Calu3 (cell line): ENCODE measurements around the gene TMEM120B. TPM values are rescaled to one million over a fixed set of nuclear protein-coding genes. Genes with fewer than 3 reads are reported as not detected.

ENCODE experiments used
- BruUV-seq: library from RNA; stranded (reverse); fragments of 400-500 nt; replicated peaks from 2 replicates; lab custom pipeline; 2021; lab: Mats Ljungman, UMichigan
- CTCF ChIA-PET: fragments of 300-600 bp; sonication (Branson Sonifier 250); formaldehyde crosslinking; loops from one replicate; lab custom pipeline; 2022; ENCODE audit warnings: antibody characterized with exemption; lab: Charles Lee
- DNase-seq: peaks from one replicate; pipeline ENCODE4 v3.0.0; 2022
- H3K27ac Mint-ChIP-seq: one replicate; pipeline ENCODE4 v1.8.0; 2022; ENCODE audit warnings: mixed read lengths; ENCODE audit not compliant: unreplicated experiment
- H3K27me3 Mint-ChIP-seq: one replicate; pipeline ENCODE4 v1.8.0; 2022; ENCODE audit warnings: mixed read lengths; ENCODE audit not compliant: unreplicated experiment
- H3K36me3 Mint-ChIP-seq: one replicate; pipeline ENCODE4 v1.8.0; 2022; ENCODE audit warnings: mild to moderate bottlenecking, moderate library complexity, mixed read lengths; ENCODE audit not compliant: insufficient read depth, unreplicated experiment
- H3K4me1 Mint-ChIP-seq: one replicate; pipeline ENCODE4 v1.8.0; 2022; ENCODE audit warnings: mild to moderate bottlenecking, low read depth, mixed read lengths; ENCODE audit not compliant: unreplicated experiment
- H3K4me3 Mint-ChIP-seq: one replicate; pipeline ENCODE4 v1.8.0; 2022; ENCODE audit warnings: mild to moderate bottlenecking, low read depth, moderate library complexity, mixed read lengths; ENCODE audit not compliant: unreplicated experiment
- H3K9me3 Mint-ChIP-seq: one replicate; pipeline ENCODE4 v1.8.0; 2022; ENCODE audit warnings: low read depth, mixed read lengths; ENCODE audit not compliant: unreplicated experiment
- intact Hi-C: fragments of 100-400 bp; cut with micrococcal nuclease; formaldehyde crosslinking; loops from one replicate; pipeline ENCODE4 v1.10.0; 2022; ENCODE audit not compliant: unreplicated experiment
- total RNA-seq: library from RNA; stranded (reverse); gene quantifications from 2 replicates; pipeline ENCODE4 v1.2.3, GENCODE V29; 2022
- TF ChIP-seq, protein P1 (sequence below): fragments of 200-600 bp; IDR thresholded peaks from one replicate; pipeline ENCODE4 v1.8.0; 2022; ENCODE audit warnings: antibody characterized with exemption; ENCODE audit not compliant: unreplicated experiment

Gene TMEM120B
- total RNA-seq, 1 experiment from 2014 or later: 23.2 TPM

DNA sequence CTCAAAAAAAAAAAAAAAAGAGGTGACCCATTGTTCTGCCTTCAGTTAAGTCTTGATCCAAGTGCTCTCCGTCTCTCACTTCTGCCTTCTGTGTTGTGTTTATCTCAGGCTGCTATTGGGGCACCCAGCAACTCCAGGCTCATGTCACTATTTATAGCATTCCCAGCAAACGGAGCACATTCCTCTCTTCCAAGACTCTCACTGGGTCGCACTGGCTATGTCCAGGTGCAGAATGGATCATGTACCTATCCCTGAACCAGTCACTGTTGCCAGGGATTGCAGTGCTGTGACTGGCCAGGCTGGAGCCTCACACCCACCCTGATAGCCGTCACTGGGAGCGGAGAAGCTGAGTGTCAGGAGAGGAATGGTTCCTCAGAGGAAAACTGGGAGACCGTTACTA is 49.7 kb downstream of the TMEM120B start:
- Mint-ChIP-seq H3K27ac (no peak overlapping the region), H3K27me3 (no peaks in the 10 kb centered on the region), H3K4me3 (no peak overlapping the region), H3K36me3 (peaks cover 12% of the 10 kb centered on the region), H3K4me1 (no peaks in the 10 kb centered on the region), H3K9me3 (no peaks in the 10 kb centered on the region)
- TF ChIP-seq, protein P1, sequence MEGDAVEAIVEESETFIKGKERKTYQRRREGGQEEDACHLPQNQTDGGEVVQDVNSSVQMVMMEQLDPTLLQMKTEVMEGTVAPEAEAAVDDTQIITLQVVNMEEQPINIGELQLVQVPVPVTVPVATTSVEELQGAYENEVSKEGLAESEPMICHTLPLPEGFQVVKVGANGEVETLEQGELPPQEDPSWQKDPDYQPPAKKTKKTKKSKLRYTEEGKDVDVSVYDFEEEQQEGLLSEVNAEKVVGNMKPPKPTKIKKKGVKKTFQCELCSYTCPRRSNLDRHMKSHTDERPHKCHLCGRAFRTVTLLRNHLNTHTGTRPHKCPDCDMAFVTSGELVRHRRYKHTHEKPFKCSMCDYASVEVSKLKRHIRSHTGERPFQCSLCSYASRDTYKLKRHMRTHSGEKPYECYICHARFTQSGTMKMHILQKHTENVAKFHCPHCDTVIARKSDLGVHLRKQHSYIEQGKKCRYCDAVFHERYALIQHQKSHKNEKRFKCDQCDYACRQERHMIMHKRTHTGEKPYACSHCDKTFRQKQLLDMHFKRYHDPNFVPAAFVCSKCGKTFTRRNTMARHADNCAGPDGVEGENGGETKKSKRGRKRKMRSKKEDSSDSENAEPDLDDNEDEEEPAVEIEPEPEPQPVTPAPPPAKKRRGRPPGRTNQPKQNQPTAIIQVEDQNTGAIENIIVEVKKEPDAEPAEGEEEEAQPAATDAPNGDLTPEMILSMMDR: no peak
- intact Hi-C loops: no loop called here
- DNase-seq: no peak
- BruUV-seq: no TSS peak
- CTCF ChIA-PET: interaction anchor here (0.7 to 1.6 kb wide), 2 partner anchors 19 to 49 kb away, joined by 3 read pairs; no protein-coding TSS in a partner anchor

DNA sequence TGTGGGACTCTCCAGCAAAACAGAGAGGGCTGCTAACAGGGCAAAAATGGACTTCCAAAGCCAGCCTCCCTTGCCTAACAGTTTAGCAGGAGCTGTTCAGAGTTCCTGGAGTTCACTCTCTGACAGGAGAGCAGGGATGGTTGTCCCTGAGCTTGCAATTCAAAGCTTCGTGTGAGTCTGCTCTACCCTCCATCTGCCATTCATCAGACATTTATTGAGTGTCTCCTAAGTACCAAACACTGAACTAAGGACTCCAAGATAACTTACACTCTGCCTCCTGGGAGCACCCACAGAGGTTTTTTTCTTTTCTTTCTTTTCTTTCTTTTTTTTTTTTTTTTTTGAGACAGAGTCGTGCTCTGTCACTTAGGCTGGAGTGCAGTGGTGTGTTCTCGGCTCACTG is 52.3 kb downstream of the TMEM120B start:
- BruUV-seq: no TSS peak
- Mint-ChIP-seq H3K36me3 (peaks cover 12% of the 10 kb centered on the region), H3K27ac (no peak overlapping the region), H3K9me3 (no peaks in the 10 kb centered on the region), H3K27me3 (no peaks in the 10 kb centered on the region), H3K4me3 (no peak overlapping the region), H3K4me1 (no peaks in the 10 kb centered on the region)
- no peak for DNase-seq
- CTCF ChIA-PET: interaction anchor here (0.6 to 1.2 kb wide), 4 partner anchors 30 to 212 kb away, joined by 3 to 7 read pairs (median 4); no protein-coding TSS in a partner anchor
- intact Hi-C loops: no loop called here
- TF ChIP-seq, protein P1: no peak

DNA sequence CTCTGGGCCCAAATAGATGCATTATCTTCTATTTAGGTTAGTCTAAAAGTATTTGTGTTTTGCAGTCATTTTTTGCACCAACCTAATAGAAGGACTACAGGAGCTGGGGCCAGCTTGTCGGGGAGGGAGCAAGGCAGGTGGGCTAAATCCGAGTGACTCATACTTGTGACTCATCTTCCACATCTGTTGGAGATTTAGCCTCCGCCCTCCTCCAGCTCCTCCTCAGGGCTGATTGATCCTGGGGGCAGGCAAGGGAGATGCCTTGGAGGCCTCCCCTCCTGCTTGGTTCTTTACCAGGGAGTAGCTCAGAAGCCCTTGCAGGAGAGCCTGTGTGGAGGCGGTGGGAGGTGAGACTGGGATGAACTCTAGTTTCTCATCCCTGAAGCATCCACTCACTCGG is 53.0 kb downstream of the TMEM120B start:
- DNase-seq: no peak
- TF ChIP-seq, protein P1: no peak
- Mint-ChIP-seq H3K36me3 (peaks cover 12% of the 10 kb centered on the region), H3K4me1 (no peaks in the 10 kb centered on the region), H3K4me3 (no peak overlapping the region), H3K9me3 (no peaks in the 10 kb centered on the region), H3K27ac (no peak overlapping the region), H3K27me3 (no peaks in the 10 kb centered on the region)
- intact Hi-C loops: no loop called here
- CTCF ChIA-PET: interaction anchor here (0.6 to 1.2 kb wide), 5 partner anchors 28 to 213 kb away, joined by 3 to 4 read pairs (median 3); partner anchors contain the start of gene RHOF
- no TSS peak for BruUV-seq

DNA sequence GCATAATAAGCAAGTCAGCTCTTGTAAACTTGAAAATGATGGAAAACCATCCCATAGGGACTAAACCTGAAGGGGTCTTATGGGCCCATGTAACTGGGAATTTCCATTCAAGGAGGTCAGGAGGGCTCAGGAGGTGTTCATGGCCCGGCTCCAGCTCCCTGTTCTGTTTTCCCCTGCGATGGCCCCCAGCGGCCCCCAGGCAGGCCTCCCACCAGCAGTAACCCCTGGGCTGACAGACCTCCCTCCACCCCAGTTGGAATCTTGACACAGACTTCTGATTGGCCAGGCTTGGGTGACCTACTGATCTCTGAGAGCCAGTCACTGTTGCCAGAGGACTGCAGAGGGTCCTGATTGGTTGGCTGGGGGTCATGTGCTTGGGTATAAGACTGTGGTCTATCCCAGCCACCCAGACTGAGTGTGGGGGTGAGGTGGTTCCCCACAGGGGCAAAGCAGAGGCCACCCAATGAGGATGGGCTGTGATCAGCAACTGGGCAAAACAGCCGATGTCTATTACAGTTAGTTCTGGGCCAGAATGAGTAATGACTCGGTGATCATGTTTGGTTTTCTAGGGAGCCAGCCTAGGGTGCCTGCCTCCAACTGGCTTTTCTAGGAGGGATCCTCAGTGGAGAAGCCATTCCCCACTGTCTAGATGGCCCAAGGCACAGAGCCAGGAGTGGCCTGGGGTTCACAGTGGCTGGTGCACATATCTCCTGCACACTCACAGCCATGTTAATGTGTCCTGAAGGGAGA is 53.9 kb downstream of the TMEM120B start:
- Mint-ChIP-seq H3K27ac (no peak overlapping the region), H3K4me1 (no peaks in the 10 kb centered on the region)
- no TSS peak for BruUV-seq

More for the DNA sequence above, 53.9 kb downstream of the TMEM120B start:
- intact Hi-C loops: no loop called here
- DNase-seq: no peak
- H3K36me3 Mint-ChIP-seq: peaks cover 11% of the 10 kb centered on the region
- TF ChIP-seq, protein P1: no peak
- no peaks in the 10 kb centered on the region for H3K9me3 Mint-ChIP-seq
- CTCF ChIA-PET: interaction anchor here (1.1 to 1.2 kb wide), 2 partner anchors 28 to 50 kb away, joined by 3 to 4 read pairs; no protein-coding TSS in a partner anchor
- no peaks in the 10 kb centered on the region for H3K27me3 Mint-ChIP-seq
- no peak overlapping the region for H3K4me3 Mint-ChIP-seq
